ENCODE results near the gene ISY1.

DNA sequence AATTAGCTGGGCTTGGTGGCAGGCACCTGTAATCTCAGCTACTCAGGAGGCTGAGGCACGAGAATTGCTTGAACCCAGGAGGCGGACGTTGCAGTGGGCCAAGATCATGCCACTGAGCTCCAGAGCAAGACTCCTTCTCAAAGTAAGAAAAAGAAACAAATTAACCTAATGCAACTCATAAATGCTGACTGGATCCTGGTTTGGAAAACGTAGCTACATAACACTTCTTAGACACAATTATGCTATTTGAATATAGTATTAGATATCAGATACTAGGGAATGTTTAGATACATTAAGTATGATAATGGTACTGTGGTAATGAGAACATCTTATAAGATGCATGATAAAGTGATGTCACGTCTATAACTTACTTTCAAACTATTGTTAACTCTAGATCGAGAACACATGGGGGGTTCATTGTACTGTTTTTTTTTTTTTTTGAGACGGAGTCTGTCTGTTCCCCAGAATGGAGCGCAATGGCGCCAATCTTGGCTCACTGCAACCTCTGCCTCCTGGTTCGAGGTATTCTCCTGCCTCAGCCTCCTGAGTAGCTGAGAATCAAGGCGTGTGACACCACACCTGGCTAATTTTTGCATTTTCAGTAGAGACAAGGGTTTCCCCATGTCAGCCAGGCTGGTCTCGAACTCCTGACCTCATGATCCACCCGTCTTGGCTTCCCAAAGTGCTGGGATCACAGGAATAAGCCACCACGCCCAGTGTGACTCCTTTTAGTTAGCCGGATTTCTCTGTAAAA, 5.9 kb upstream of the ISY1 start:
- TF ChIP-seq, protein P1, sequence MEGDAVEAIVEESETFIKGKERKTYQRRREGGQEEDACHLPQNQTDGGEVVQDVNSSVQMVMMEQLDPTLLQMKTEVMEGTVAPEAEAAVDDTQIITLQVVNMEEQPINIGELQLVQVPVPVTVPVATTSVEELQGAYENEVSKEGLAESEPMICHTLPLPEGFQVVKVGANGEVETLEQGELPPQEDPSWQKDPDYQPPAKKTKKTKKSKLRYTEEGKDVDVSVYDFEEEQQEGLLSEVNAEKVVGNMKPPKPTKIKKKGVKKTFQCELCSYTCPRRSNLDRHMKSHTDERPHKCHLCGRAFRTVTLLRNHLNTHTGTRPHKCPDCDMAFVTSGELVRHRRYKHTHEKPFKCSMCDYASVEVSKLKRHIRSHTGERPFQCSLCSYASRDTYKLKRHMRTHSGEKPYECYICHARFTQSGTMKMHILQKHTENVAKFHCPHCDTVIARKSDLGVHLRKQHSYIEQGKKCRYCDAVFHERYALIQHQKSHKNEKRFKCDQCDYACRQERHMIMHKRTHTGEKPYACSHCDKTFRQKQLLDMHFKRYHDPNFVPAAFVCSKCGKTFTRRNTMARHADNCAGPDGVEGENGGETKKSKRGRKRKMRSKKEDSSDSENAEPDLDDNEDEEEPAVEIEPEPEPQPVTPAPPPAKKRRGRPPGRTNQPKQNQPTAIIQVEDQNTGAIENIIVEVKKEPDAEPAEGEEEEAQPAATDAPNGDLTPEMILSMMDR (IDR thresholded peaks at IDR 0.05 in 4 of 5, conservative IDR thresholded peaks at IDR 0.05 in 1 of 5): no peak
- no peak for TF ChIP-seq POLR2A (IDR thresholded peaks at IDR 0.05)

All from gastrocnemius medialis (tissue), 4 donors.